NB4 (cell line): ENCODE data around the gene HGFAC.

ENCODE experiments used
- CTCF ChIP-seq: IDR thresholded peaks from one replicate; pipeline ENCODE4 v1.5.1; 2012; ENCODE audit warnings: low read depth, low read length
- MAX ChIP-seq: IDR thresholded peaks from 2 replicates; pipeline ENCODE4 v1.6.1; 2011; ENCODE audit warnings: low read depth, low read length
- MYC ChIP-seq: IDR thresholded peaks from 2 replicates; pipeline ENCODE4 v1.6.1; 2011; ENCODE audit warnings: low read depth, low read length
- POLR2A ChIP-seq: IDR thresholded peaks from 2 replicates; pipeline ENCODE4 v1.6.1; 2011; ENCODE audit warnings: mild to moderate bottlenecking; ENCODE audit not compliant: insufficient read length; ENCODE audit errors: extremely low read depth

DNA sequence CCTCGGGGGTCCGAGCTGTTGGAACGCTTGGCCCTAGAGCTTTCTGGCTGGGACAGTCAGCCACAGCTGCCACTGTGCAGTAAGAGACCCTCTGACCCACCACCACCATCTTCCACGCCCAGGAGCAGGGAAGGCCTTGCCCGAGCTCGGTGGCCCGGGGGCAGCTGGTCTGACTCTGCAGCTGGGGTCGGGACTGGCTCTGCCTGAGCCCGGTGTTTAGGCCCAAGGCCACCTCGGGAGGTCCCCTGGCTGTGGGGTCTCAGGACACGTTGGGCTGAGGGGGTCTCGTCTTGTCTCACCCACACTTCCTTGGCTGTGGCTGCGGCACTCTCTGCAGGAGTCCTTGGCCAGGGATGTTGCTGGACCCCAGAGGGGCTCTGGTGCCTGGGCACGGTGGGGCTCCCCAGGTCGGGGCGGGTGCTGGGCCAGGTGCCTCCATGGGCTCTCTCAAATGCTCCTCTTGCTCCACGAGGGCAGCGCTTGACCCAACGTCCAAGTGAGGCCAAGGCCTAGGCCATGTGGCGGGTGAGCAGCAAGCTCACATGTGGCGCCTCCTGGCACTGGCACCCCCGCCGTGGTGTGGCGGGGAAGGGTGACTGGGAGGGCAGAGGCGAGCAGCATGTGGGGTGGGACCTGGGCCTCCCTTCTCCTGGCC, 44.2 kb downstream of the HGFAC start:
- TF ChIP-seq CTCF, result no peak
- no peak for TF ChIP-seq POLR2A
- TF ChIP-seq MYC, result no peak
- no peak for TF ChIP-seq MAX
